Measurements from ENCODE around the gene TMEM175. TPM values are rescaled to one million over a fixed set of nuclear protein-coding genes. Genes with fewer than 3 reads are reported as not detected.
A peak's percentile ranks its signal among the peaks of the same experiment; 100 is the strongest.

The TMEM175 gene
- polyA plus RNA-seq, 10 donors, result 14.4 to 22.1 (median 17.0) TPM

DNA sequence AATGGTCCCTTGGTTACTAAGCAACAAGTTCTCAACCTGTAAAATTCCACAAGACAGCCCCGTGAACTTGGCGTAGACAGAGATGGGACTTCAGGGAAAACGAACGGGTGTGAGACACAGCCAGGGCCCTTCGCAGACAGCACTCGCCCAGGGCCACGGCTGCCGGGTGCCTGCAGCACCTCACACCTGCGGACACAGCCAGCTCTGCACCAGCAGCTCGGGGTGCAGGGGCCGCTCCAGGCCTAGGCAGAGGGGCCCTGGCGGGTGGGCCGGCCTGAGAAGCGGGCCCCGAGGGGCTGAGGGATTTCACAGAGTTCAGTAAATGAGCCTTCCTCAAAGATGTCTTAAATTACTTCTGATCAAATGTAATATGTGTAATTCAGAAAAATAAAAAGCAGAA lies 34.1 kb upstream of the TMEM175 start:
- DNase-seq, result no peak

DNA sequence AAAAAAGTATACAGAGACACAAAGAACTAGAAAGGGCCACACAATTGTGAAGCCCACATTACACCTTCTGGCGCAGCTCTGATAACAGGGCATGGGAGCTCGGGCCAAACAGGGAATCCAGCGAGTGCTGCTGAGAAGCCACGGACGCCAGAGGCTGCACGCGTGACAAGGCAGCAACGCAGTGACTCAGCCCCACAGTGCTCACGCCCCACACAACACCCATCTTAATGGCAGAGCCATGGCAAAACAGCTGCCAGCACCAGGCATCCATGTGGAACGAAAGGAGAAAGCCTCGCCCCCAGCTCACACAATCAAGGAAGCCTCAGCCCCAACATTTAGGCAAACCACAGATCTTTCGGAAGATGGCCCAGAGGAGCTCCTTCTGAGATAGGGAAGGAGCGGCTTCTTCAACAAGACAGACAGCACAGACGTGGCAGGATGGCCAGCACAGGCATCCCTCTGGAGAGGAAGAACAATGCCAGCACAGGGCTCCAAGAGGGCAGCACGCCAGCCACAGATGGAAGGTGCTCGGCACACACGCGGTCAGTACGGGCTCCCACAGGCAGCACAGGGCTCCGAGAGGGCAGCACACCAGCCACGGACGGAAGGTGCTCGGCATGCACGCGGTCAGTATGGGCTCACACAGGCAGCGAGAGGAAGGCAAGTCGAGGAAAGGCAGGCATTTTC lies 33.2 kb upstream of the TMEM175 start:
- no peak for DNase-seq

DNA sequence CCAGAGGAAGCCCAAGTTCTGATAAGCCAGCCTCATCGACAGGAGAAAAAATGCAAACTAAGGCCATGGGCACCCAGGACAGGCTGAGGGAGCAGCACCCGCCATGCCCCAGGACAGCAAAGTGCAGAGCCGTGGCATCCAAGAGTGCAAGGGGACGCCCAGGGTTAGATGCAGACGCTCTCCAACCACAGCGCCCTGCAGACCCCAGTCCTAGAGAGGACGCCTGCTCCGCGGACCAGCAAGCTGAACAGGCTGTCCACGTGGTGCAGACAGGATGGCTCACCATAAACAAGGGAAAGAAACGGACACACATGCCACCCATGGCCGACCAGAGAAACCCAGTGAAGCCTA lies 32.7 kb upstream of the TMEM175 start:
- DNase-seq, result no peak

DNA sequence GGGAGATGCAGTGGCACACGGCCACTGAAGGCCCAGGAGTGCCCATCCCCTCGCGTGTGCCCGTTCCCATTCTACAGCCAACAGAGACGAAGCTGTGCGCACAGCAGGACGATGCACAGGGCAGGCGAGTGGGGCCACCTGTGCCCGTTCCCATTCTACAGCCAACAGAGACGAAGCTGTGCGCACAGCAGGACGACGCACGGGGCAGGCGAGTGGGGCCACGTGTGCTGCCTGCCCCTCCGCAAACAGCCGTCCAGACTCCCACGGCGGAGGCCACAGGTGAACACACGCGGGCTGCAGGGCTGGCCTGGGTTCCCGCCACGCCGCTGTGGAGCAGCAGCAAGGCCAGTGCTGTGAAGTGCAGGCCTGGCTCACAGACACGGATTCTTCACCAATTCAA lies 32.2 kb upstream of the TMEM175 start:
- no peak for DNase-seq

DNA sequence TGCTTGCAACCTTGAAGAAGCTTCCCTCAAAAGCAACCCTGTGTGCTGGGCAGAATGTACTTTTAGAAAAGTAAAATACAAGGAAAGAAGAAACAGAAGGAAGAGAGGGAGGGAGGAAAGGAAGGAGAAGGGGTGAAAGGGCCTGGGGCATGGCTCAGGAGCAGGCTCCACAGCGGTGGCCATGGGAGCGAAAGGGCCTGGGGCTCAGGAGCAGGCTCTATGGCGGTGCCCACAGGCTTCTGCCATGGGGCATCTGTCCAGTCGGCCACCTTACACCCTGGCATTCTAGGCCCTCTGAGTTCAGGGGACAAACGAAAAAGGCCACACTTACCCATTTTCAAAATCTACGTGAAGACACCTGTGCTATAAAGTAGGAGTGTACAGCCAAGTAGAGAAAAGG lies 31.5 kb upstream of the TMEM175 start:
- no peak for DNase-seq

DNA sequence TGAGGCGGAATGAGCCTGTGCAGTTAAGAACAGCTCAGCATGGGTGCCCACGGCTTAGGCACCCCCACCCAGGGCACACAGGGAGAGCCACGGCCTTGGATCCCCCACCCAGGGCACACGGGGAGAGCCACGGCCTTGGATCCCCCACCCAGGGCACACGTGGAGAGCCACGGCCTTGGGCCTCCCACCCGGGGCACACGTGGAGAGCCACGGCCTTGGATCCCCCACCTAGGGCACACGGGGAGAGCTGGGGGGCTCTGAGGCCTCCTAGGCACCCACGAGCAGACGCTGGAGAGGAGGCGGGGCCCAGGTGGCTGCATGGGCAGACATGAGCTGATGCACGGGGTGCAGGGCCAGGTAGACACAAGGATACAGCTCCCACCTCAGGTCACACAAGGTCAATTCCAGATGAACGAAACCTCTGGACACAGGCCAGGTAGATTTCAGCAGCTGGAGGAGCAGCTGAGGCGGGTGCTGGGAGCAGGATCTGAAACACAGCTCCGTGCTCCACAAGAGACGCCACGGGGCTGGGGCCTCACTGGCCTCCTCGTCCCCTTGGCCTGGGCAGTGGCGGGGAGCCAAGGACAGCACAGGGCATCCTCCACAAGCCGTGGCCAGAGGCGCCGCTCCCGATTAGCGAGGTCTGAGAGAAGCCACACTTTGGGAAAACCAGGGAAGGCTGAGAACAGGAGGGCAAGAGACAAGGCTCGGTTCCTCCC lies 30.9 kb upstream of the TMEM175 start:
- DNase-seq, result no peak

DNA sequence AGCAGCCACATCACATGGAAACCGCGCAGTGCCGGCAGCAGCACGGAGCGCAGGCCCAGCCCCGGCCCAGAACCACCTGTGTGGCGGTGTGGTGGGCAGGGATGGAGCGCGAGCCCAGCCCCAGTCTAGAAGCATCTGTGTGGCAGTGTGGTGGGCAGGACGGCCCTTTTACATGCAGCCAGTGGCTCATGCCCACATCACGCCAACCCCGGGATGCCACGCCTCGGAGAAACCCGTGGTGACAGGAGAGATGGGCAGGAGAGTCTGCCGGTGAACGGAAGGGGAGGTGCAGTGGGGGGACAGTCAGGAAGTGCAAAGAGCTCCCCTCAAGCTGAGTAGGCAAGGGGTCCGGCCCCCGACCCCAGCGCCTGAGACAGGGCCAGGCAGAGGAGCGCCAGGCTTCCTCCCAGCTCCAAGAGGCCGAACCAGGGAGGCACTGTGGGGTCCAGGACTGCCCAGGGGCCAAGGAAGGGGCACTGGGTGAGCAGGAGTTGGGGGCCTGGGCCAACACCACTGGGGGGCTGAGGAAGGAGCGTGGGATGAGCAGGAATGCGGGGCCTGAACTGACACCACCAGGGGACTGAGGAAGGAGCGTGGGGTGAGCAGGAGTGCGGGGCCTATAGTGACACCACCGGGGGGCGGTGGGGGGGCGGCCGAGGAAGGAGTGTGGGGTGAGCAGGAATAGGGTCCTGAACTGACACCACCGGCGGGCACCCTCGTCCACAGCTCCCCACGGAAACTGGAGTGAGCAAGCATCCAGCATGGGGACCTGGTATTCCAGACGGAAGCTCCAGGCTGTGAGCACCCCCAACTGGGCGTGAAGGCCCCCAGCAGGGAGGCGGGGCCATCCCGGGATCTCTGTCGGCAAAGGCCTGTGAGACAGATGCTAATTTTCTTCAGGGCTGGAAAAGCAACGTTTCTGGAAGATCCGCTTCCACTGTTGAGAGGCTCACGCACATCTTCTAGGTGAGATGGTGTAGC lies 28.9 kb upstream of the TMEM175 start:
- DNase-seq, result no peak

DNA sequence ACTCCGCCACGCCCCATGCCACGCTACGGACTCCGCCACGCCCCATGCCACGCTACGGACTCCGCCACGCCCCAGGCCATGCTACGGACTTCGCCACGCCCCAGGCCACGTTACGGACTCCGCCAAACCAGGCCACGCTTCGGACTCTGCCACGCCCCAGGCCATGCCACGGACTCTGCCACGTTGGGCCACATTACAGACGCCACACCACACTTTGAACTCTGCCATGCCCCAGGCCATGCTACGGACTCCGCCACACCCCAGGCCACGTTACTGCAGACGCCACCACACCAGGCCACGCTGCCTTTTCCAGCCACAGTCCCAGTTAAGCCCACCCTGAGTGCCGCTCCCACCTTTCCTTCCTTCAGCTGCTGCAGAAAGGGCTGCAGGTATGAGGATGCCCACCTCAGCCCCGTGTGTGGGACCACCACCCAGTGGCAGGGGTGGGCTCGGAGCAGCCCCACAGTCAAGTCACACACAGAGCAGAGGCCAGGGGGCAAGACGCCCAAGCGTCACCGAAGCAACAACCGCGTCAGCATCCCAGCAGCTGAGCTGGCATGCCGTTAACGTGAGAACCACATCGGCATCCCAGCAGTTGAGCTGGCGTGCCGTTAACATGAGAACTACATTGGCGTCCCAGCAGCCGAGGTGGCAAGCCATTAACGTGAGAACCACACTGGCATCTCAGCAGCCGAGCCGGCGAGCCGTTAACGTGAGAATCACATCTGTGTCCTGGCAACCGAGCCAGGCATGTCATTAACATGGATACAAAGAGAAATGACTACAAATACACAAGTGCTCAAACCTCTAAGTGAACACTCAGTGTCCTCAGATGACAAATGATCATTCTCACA lies 26.5 kb upstream of the TMEM175 start:
- no peak for DNase-seq

DNA sequence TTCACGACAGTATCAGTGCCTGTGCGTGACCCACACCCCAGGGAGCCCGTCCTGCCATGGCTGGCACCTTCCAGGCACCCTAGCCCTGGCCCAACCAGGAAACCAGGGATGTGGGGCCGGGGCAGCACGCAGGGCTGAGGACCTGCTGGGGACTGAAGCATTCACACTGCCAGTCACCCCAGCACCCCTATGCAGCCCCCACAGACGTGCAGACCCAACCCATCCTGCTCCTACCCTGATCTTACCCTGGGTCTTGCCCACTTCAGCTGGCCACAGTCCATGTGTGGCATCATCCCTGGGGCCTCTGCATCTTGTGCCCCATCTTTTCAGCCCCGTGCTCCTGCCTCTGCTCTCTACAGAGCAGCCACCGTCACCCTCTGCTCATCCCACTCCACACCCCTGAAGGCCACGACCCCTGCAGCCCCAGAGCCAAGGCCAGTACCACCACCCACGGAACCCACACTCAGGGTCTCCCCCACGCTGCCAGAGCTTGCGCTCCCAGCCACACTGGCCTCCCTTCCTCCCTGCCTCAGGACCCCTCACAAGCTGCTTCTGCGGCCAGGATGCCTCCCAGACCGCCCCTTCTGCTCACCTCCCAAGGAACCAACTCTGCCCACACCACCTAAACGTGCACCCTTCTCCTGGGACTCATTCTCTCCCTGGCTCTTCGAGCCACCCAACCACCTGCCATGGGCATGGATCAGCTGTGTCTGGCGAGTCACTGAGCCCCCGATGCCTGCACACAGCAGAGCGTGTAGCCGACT lies 25.7 kb upstream of the TMEM175 start:
- no peak for DNase-seq

DNA sequence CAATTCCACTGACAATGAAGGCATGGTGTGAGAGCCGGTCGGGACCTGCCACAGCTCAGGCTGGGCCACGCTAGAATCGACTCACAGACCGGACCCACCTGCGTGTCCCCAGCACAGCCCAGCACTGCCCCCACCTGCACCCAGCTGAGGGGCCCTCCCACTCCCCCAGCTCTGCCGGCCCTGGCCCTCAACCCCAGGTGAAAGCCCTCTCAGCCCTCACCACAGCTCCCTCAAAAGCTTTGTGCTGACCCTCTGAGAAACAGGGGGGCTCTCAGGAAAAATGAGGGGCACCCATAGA lies 25.2 kb upstream of the TMEM175 start:
- DNase-seq, result no peak

DNA sequence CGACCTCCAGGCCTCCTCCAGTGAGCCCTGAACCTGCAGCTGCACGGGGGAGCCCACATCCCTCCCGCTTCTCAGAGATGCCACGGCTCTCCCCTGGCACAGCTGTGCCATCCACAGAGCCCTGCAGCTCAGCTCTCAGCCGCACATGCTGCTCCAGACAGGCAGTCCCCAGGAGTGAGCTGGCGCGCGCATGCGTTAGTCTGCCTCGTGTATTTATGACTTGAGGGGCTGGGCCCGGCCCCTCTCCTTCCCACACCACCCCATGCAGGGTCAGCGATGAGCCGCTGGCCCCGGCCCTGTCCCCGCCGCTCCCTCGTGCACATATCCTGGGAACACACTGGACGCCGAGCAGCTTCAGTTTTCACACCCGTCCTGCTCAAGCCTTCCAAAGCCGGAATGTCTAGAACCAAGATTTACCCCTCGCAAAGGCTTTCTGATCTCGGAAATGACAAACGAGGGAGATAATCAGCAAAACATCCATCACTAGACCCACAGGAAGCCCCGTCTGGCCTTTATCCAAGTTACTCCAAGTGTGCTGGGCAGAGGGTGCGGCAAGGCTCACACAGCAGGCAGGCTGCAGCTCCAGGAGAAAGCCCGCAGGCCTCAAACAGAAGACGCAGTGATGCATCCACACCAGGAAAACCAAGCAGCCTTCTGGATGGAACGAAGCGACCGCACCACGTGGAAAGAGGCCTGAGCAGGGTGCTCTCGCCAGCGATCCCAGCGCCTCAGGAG lies 24.4 kb upstream of the TMEM175 start:
- DNase-seq, result peak in 1 of 3 donors; percentile 69

DNA sequence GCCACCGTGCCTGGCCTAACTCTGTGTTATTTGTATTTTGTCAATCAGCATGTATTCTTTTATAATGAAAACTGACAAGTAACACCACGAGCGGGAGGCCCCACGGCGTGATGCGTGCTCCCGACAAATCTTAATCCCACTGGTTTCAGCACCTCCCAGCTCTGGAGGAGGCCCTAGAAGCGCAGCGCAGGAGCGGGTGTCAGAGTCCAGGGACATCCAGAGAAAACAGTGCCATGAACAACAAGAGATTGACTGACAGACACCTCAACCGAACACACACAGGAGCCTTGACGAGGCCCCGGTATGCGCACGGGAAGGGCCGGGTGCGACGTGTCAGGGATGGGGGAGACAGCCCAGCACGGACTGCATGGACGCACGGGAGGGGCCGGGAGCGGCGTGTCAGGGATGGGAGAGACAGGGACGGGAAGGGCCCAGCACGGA lies 23.1 kb upstream of the TMEM175 start:
- DNase-seq, result no peak

DNA sequence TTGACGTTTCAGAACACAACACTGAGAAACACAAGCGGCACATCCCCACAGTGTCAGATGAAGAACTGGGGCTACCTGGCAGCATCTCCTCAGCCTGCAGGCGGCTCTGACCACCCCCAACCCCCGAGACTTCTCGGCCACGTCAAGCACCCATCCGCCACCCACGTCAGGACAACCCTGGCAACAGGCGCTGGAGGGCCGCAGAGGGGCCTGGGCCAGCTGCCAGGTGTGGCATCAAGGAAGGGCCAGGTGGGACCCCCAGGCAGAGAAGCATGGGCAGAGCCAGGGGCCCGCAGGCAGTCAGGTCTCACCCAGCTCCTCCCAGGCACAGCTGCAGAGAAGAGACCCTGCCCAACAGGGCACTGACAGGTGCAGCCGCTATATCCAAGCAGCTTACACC lies 22.4 kb upstream of the TMEM175 start:
- DNase-seq, result no peak

DNA sequence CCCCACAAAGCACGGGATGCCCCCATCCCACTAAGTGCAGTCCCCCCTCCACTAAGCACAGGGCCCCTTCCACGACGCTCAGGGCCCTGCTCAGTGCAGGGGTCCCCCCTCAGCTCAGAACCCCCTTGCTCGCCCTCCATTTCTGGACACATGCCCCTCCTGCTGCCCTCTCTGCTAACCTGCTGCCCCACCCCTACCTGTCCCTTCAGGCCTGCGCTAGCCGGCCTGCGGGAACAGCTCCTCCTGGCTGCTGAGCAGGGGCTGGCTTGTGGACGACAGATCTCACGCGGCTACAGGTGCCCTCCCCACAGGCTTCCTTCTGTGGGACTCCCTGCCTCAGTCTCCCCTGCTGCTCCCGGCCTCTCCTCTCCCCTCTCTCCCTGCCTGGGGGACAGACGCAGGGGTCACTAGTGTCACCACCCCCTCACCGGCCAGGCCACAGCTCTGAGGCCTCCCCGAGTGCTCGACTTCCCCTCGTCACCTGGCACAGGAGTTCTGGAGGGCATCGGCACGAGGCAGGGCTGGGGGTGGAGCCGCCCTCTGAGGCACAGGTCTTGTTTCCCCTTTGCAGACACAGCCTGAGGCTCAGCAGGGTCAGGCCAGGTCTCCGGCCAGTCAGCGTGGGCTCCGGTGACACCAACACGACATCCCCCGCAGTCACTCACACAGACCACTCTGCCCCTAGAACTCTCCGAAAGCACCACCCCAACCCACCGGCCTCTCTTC lies 21.7 kb upstream of the TMEM175 start:
- no peak for DNase-seq

DNA sequence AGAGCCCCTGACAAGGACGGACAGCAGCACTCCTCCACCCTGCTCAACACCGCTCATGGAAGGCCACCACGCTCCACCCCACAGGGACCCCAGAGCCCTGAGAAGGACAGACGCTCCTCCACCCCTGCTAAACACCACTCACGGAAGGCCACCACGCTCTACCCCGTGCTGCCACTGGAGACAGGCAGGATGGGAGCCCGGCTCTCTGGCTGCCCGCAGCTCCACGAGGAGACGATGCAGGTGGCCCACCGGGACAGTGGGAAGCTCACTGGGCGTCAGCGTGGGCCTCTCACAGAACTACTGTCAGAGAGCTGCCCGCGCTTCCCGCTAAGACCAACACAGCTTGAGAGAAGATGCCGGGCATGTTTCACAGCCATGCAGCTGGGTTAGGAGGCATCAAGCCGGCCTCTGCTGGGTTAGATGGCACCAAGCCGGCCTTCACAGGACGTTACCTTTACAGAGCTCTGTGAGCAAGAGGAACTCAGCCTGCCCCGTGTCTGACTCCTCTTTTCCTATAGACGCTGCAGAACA lies 21.0 kb upstream of the TMEM175 start:
- no peak for DNase-seq

DNA sequence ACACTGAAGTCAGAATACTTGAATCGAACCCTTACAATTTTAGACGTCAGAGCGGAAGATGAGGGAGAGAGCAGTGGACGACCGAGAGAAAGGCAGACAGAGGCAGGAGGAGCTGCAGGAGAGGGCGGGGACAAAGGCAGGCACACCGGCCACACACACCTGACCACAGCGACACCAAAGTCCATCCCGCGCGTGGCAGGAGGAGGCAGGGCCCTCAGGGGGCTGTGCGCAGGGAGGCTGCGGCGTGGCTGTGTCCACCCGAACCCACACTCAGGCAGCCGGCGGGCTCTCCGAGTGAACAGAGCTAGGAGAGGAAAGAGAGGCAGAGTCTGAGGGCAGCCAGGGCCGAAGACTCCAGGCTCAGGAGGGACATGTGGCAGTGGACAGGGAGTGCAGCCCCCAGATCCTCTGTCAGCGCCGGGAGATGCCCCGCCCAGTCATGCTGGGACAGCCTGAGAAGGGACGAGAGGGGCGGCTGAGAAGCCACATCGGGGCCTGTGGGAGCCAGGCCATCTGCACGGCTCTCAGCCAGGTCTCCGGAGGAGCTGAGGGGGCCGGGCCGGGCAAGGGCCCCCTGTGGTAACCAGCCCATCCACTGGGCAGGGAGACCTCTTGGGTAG lies 20.3 kb upstream of the TMEM175 start:
- DNase-seq, result no peak

DNA sequence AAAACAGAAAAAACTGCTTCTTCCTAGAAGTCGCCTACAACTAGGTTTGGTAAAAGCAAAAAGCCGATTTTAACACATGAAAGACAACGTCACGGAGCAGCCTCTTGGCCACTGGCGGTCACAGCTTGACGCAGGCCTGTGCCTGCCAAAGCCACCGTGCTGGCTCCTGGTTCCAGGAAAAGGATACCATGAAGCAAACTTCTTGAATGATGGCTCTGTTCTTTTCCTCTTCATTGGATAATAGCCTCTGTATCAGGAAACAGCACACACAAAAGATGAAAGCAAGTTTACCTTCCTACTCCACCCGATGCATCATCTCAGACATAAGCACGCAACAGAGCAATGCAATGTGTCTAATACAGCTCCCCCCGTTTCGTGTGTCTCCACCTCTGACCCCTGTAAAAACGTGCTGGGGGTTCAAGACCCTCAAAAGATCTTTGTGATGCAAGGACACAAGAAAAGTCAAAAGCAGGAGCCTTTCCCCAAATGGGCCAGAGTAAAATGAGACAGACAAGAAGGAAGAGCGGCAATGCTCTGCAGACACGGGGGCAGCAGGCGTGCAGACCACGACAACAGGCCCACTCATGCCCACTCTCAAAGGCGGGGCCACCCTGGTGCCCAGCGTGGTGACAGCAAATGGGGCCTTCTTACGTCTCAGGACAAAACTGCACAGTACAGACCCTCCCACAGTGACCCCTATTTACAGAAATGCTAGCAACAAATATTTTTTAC lies 19.5 kb upstream of the TMEM175 start:
- no peak for DNase-seq

DNA sequence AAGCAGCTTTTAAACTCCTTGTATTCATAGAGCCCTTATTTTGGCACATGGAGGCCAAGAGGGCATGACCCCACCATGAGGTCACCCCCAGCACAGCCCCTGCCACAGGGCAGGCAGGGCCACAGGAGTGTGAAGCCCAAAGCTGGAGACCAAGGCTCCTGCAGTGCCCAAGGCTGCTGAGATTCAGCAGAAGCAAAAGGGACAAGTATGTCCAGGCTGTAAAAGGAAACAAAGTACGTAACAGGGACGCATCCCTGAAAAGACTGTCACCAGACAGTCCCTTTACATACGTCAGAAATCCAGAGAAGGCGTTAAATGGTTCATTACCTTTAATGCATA lies 19.0 kb upstream of the TMEM175 start:
- DNase-seq, result no peak

Measured in muscle of back (tissue), 11 donors.